Right lobe of liver (tissue), 6 donors: ENCODE results near the gene PIMREG. TPM values are rescaled to one million over a fixed set of nuclear protein-coding genes. Genes with fewer than 3 reads are reported as not detected.
A peak's percentile ranks its signal among the peaks of the same experiment; 100 is the strongest.

Experiments
- ATAC-seq, 4 donors: fragments of 200-7000 bp; cut with Tn5 transposase; one replicate each; pipeline ENCODE4 v1.9.1; 2020; ENCODE audit warnings: mild to moderate bottlenecking in 4 of 4, moderate library complexity in 4 of 4
- DNase-seq, 3 donors: peaks; one replicate each; pipeline ENCODE4 v3.0.0-alpha.2; 2020
- H3K27ac ChIP-seq, 3 donors: fragments of 200-600 bp; one replicate each; pipeline ENCODE4 v1.8.0; 2022
- H3K27me3 ChIP-seq, 2 donors: fragments of 200-600 bp; one replicate each; pipeline ENCODE4 v1.8.0; 2022
- H3K36me3 ChIP-seq, 4 donors: fragments of 200-600 bp; sonication (generic) in 1 of 4; one replicate each; pipeline versions ENCODE4 v1.5.1 to v1.8.0; 2017 to 2022; ENCODE audit warnings: control low read depth in 1 of 4
- H3K4me1 ChIP-seq, 4 donors: fragments of 200-600 bp; sonication (generic) in 1 of 4; one replicate each; pipeline versions ENCODE4 v1.5.1 to v1.8.0; 2017 to 2022; ENCODE audit warnings: control low read depth in 1 of 4
- H3K4me3 ChIP-seq, 3 donors: fragments of 200-600 bp; one replicate each; pipeline ENCODE4 v1.8.0; 2022
- H3K9me3 ChIP-seq, 4 donors: fragments of 200-600 bp; sonication (generic) in 1 of 4; one replicate each; pipeline versions ENCODE4 v1.5.1 to v1.8.0; 2017 to 2022; ENCODE audit warnings: control low read depth in 1 of 4
- CTCF ChIP-seq, 4 donors: fragments of 200-600 bp in 3 of 4; fragments of 450-650 bp in 1 of 4; IDR thresholded peaks; one replicate each; pipeline versions ENCODE4 v1.5.1 to v1.8.0; 2016 to 2022; ENCODE audit warnings: antibody characterized with exemption in 4 of 4, mild to moderate bottlenecking in 2 of 4
- POLR2A ChIP-seq: fragments of 450-650 bp; IDR thresholded peaks from one replicate; pipeline ENCODE4 v1.6.1; 2017; ENCODE audit warnings: antibody characterized with exemption, mild to moderate bottlenecking
- WGBS: methylation state at CpG from one replicate; pipeline ENCODE4 v1.1.6; 2018; ENCODE audit warnings: low coverage, low lambda C conversion rate; ENCODE audit not compliant: insufficient coverage; ENCODE audit errors: missing lambda C conversion rate; 5-methylcytosine and 5-hydroxymethylcytosine counted together
- intact Hi-C, 2 donors: fragments of 100-400 bp; cut with DNase I; formaldehyde crosslinking; loops; one replicate each; pipeline versions ENCODE4 v1.11.2 to v1.14.1; 2022
- long read RNA-seq: library from polyadenylated mRNA; unstranded; transcript quantifications from one replicate; pipeline ENCODE4 v2.0.0, GENCODE V29; 2019
- total RNA-seq, 6 experiments: library from RNA; depleted of rRNA in 2 of 6; stranded (reverse); fragments of >200 nt in 2 of 6; fragmentation: NEBNext Ultra II Directional in 3 of 6; extraction: Animal tissue kit (Norgen Biotek cat#: 25700) in 3 of 6; gene quantifications; one replicate each; pipeline versions ENCODE4 v1.1.0 to v1.2.4, GENCODE V29; 2016 to 2023
- donor health status: DM: no; HTN: yes; CAD: no.
- donor health status: DM: no; HTN: no; CAD: no.
- donor health status: DM: no; HTN: no; CAD: no.
- donor health status: DM: no; HTN: yes; CAD: no.
- donor health status: DM: no; HTN: yes; CAD: no.

PIMREG gene, protein sequence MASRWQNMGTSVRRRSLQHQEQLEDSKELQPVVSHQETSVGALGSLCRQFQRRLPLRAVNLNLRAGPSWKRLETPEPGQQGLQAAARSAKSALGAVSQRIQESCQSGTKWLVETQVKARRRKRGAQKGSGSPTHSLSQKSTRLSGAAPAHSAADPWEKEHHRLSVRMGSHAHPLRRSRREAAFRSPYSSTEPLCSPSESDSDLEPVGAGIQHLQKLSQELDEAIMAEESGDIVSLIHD
- total RNA-seq, result under 1 TPM in 2 of 6 experiments, not detected in 4; 0.18 to 0.37 TPM
- long read RNA-seq, result 0 reads

DNA sequence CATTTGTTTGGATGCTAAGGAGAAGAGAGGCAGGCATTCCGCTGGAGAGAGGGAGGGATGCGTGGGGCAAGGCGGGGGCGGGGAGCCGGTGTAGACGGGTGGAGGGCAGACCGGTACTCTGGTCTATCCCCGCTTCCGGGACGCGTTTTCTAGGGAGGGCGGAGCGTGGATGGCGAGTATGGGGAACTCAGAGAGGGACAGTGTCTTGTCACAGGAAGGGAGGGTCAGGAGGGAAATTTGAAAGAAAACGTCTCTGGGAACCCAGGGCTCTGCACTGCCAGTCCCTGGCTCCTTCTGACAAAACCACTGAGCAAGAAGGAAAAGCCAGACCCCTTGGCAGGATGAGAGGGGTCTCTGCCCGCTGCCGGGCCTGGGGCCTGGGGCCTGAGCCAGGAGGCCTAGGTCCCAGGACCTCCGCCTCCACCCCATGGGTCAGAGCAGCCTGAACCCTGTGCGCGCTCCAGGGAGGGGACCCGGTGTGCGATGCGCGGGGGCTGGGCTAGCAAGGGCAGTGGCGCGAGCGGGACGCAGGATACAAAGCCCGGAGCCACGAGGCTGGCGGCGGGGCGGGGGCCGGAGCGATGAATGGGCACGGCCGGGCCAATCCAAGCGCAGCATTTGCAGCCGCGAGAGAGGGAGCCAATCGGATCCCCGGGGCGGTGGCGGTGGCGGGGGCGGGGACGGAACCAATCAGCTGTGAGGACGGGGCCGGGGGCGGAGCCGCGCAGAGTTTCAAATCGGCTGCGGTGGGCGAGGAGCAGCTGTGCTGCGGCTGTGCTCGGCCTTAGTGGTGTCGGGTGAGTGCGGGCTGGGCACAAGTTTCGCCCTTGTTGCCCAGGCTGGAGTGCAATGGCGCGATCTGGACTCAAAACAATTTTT, at the start of gene PIMREG:
TSS of gene PIMREG (plus strand) at position 764 of the 879 bp plus-strand sequence. CDS start 656 bp downstream, outside the sequence.
- intact Hi-C loops, result no loop called here
- H3K4me3 ChIP-seq, result peak within 1 kb of the TSS; percentile 32 to 59 (median 42)
- H3K4me1 ChIP-seq, result peaks cover 0 to 5% (median 0%) of the 10 kb centered on the region in 4 donors
- peaks cover 0 to 5% of the 10 kb centered on the region in 2 donors for H3K27me3 ChIP-seq
- peak; percentile 94 to 98 (median 96) for ATAC-seq
- no peaks in the 10 kb centered on the region for H3K36me3 ChIP-seq
- H3K9me3 ChIP-seq, result no peaks in the 10 kb centered on the region
- no peak for TF ChIP-seq POLR2A
- no peak for TF ChIP-seq CTCF (IDR thresholded peaks at IDR 0.05)
- DNase-seq, result peak; percentile 85 to 93 (median 92)
- WGBS, result under 1% methylated on average over 34 of the region's 62 CpGs
- H3K27ac ChIP-seq, result peak within 1 kb of the TSS in 1 of 3 donors; percentile 68

DNA sequence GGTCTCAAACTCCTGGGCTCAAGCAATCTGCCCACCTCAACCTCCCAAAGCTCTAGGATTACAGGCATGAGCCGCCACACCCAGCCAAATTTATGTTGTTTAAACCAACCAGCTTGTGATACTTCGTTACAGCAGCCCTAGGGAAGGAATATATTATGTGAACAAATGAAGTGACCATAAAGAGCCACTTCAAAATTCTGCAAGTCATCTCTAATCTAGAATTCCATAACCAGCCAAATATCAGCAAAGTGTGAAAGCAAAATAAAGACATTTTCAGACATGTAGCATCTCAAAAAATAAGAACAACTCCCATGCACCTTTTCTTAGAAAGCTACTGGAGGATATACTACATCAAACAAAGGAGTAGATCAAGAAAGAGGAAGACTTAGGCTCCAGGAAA, 45.3 kb upstream of the PIMREG start:
- H3K27me3 ChIP-seq, result peaks cover 0 to 5% of the 10 kb centered on the region in 2 donors
- WGBS, result 44% methylated on average over 2 of the region's 2 CpGs
- ATAC-seq, result no peak
- intact Hi-C loops, result no loop called here
- no peak for TF ChIP-seq CTCF (IDR thresholded peaks at IDR 0.05)
- TF ChIP-seq POLR2A, result no peak
- no peak overlapping the region for H3K4me3 ChIP-seq
- H3K36me3 ChIP-seq, result no peaks in the 10 kb centered on the region
- no peak overlapping the region for H3K27ac ChIP-seq
- H3K9me3 ChIP-seq, result no peaks in the 10 kb centered on the region
- no peak for DNase-seq
- H3K4me1 ChIP-seq, result no peaks in the 10 kb centered on the region

DNA sequence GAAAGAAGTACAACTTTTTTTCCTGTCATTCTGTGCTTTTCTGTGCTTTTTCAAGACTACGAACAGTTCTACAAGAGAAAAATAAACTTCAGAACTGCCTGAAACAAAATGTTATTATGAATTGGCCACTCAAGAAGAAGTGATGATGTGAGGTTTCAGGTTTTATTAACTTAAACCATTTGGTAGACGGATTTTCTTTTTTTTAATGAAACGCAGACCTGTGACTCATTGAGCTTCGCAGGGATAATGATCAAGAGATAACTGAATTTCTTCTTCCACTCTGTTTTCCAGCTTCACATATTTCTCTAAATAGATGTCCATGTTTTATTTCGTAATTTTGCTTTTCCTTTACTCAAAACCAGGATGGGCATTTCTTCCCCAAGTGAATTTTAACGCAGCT, 42.0 kb upstream of the PIMREG start:
- intact Hi-C loops, result no loop called here
- ATAC-seq (no peak), DNase-seq (no peak)
- Histone ChIP-seq H3K4me1 (no peaks in the 10 kb centered on the region), H3K27me3 (no peaks in the 10 kb centered on the region), H3K4me3 (no peak overlapping the region), H3K27ac (no peak overlapping the region), H3K9me3 (no peaks in the 10 kb centered on the region), H3K36me3 (no peaks in the 10 kb centered on the region)
- WGBS, result 64% methylated on average over 6 of the region's 6 CpGs
- no peak for TF ChIP-seq POLR2A
- TF ChIP-seq CTCF (IDR thresholded peaks at IDR 0.05), result no peak

DNA sequence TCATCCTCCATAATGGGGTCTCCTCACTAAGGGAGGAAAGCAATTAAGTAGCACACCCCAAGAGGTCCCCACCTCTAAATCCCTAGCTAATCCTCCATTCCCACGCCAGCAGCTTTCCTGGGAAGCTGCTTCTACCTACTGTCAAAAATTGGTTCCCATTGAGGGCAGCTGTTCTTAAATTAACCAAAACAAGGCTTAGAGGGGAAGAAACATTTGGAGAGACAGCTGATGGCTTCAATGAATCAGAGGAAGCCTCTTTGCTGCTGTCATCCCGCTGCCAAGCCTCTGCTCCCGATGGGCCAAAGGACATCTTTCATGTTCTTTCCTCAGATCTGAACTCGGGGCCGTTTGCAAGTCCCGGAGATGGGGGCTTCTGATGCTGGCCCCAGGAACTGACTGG, 36.0 kb upstream of the PIMREG start:
- no peaks in the 10 kb centered on the region for H3K27me3 ChIP-seq

More for the DNA sequence above, 36.0 kb upstream of the PIMREG start:
- H3K36me3 ChIP-seq, result no peaks in the 10 kb centered on the region
- DNase-seq (no peak), ATAC-seq (no peak)
- TF ChIP-seq CTCF (IDR thresholded peaks at IDR 0.05), result no peak
- TF ChIP-seq POLR2A, result no peak
- H3K9me3 ChIP-seq, result no peaks in the 10 kb centered on the region
- H3K4me3 ChIP-seq, result no peak overlapping the region
- no peak overlapping the region for H3K27ac ChIP-seq
- 49% methylated on average over 6 of the region's 6 CpGs for WGBS
- intact Hi-C loops, result no loop called here
- H3K4me1 ChIP-seq, result no peaks in the 10 kb centered on the region
